MM.1S (cell line): ENCODE data around the gene SLC25A4.

Source experiments
- EZH2 ChIP-seq: fragments of 300-600 bp; sonication (generic); optimal IDR thresholded peaks from 2 replicates; pipeline ENCODE3; 2017; ENCODE audit warnings: low read depth, mild to moderate bottlenecking, antibody characterized with exemption, low read length, mixed read lengths
- EZH2phosphoT487 ChIP-seq: fragments of 300-600 bp; sonication (generic); IDR thresholded peaks from 2 replicates; pipeline ENCODE4 v1.6.1; 2018; ENCODE audit warnings: antibody characterized with exemption, low read length

- no peak for TF ChIP-seq EZH2
- no peak for TF ChIP-seq EZH2phosphoT487
These were observed 3.3 kb upstream of the SLC25A4 start for GRCh38 chr4:185139736-185140135.
